ENCODE measurements around the gene CLASP1. TPM values are rescaled to one million over a fixed set of nuclear protein-coding genes. Genes with fewer than 3 reads are reported as not detected.
"Not testable (repeated sequence)": the region's sequence is repeated elsewhere in the genome, so short reads cannot be mapped to it uniquely, and the experiment has no call there.

The CLASP1 gene
- total and polyA plus RNA-seq, 4 donors, result 11.8 to 81.8 (median 40.3) TPM

DNA sequence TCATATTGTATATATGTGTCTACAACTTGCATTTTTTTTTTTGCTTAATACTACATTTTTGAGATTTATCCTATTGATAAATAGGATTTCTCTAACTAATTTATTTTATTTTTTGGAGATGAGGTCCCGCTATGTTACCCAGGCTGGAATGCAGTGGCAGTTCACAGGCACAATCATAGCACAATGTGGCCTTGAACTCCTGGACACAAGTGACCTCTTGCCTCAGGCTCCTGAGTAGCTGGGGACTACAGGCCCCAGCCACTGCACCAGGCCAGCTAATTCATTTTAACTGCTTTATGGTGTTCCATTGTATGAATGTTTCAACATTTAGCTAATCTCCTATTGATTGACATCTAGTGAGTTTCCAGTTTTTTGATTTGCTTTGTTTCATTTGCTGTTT, 16.8 kb upstream of the CLASP1 start:
- H3K27ac ChIP-seq (ENCODE audit: low read depth in 1 of 2, low read length in 2 of 2), result no peak overlapping the region
- intact Hi-C loops (cut with DNase I), result no loop called here
- 100% methylated on average over 1 of the region's 1 CpG for WGBS, 2 donors
- H3K4me3 ChIP-seq (ENCODE audit: low read length in 2 of 2), result no peak overlapping the region
- no peaks in the 10 kb centered on the region for H3K36me3 ChIP-seq (ENCODE audit: control insufficient read depth in 1 of 2, insufficient read depth in 2 of 2, low read length in 1 of 2)
- no peaks in the 10 kb centered on the region for H3K27me3 ChIP-seq (ENCODE audit: control insufficient read depth in 1 of 2, insufficient read depth in 2 of 2, low read length in 1 of 2)
- ATAC-seq (ENCODE audit: low FRiP score) (no peak), DNase-seq (no peak)
- H3K4me1 ChIP-seq (ENCODE audit: control insufficient read depth in 1 of 2, insufficient read depth in 2 of 2, low read length in 2 of 2), result no peaks in the 10 kb centered on the region
- no peaks in the 10 kb centered on the region for H3K9me3 ChIP-seq (ENCODE audit: control insufficient read depth, low read length)

DNA sequence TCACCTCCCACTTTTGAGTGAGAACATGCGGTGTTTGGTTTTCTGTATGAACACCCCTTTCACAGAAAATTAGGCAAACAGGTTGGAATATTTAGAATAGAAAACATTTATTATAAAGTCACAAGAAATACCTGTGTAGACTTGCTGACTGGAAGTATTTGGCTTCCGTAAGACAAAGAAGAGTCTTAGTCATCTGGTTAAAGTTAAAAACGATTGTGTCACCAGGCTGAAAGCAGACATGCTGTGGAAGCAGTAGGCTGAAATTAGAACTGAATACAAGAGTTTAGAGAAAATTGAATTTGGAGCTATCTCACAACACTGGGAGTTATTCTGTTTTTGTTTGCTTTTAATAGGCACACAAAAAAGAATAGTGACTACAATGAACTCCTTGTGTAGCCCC, 16.2 kb upstream of the CLASP1 start:
- Histone ChIP-seq H3K9me3 (ENCODE audit: control insufficient read depth, low read length) (no peaks in the 10 kb centered on the region), H3K4me3 (ENCODE audit: low read length in 2 of 2) (no peak overlapping the region), H3K27ac (ENCODE audit: low read depth in 1 of 2, low read length in 2 of 2) (no peak overlapping the region), H3K4me1 (ENCODE audit: control insufficient read depth in 1 of 2, insufficient read depth in 2 of 2, low read length in 2 of 2) (no peaks in the 10 kb centered on the region), H3K36me3 (ENCODE audit: control insufficient read depth in 1 of 2, insufficient read depth in 2 of 2, low read length in 1 of 2) (no peaks in the 10 kb centered on the region), H3K27me3 (ENCODE audit: control insufficient read depth in 1 of 2, insufficient read depth in 2 of 2, low read length in 1 of 2) (no peaks in the 10 kb centered on the region)
- ATAC-seq (ENCODE audit: low FRiP score) (no peak), DNase-seq (no peak)
- 77 to 78% methylated on average over 3 of the region's 3 CpGs for WGBS, 2 donors
- intact Hi-C loops (cut with DNase I), result no loop called here

DNA sequence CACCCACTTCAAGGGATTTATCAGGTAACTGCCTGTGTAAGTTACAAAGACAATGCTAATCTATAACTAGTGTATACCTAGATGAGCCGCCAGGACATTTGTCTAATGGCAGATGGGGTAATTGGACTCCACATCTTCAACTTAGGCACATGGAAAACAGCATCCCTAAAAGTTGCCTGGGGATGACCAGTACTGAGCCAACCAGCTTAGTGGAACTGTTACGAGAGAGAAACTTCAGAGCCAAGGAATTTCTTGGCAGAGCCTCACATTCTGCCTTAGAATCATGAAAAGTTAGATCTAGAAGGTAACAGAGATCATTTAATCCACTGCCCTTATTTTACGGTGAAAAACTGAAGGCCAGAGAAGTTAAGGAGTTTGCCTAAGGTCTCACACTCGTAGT, 15.5 kb upstream of the CLASP1 start:
- no peaks in the 10 kb centered on the region for H3K9me3 ChIP-seq (ENCODE audit: control insufficient read depth, low read length)
- no peak for DNase-seq
- intact Hi-C loops (cut with DNase I), result no loop called here
- no peaks in the 10 kb centered on the region for H3K4me1 ChIP-seq (ENCODE audit: control insufficient read depth in 1 of 2, insufficient read depth in 2 of 2, low read length in 2 of 2)
- H3K27ac ChIP-seq (ENCODE audit: low read depth in 1 of 2, low read length in 2 of 2), result no peak overlapping the region
- no peaks in the 10 kb centered on the region for H3K36me3 ChIP-seq (ENCODE audit: control insufficient read depth in 1 of 2, insufficient read depth in 2 of 2, low read length in 1 of 2)
- 50 to 52% methylated on average over 4 of the region's 4 CpGs for WGBS, 2 donors
- H3K4me3 ChIP-seq (ENCODE audit: low read length in 2 of 2), result no peak overlapping the region
- H3K27me3 ChIP-seq (ENCODE audit: control insufficient read depth in 1 of 2, insufficient read depth in 2 of 2, low read length in 1 of 2), result no peaks in the 10 kb centered on the region
- no peak for ATAC-seq (ENCODE audit: low FRiP score)

DNA sequence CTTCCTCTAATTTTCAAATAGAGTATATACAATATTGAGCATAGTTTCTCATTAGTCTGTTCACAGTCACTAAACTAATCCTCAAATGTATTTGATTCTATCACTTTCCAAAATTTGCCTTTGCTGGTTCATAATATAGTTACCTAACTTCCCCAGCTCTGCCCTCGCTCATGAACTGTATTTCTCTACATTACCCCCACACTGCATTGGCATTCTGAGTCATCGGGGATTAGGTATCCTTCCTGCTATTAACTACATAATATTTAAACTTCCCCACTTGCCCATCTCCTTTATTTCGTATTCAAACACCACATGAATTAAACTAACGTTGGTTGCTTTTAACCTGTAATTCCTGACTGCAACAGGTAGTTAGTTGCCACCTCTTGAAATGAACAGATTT, 14.8 kb upstream of the CLASP1 start:
- no peak overlapping the region for H3K4me3 ChIP-seq (ENCODE audit: low read length in 2 of 2)
- intact Hi-C loops (cut with DNase I), result no loop called here
- H3K4me1 ChIP-seq (ENCODE audit: control insufficient read depth in 1 of 2, insufficient read depth in 2 of 2, low read length in 2 of 2), result no peaks in the 10 kb centered on the region
- 92 to 94% methylated on average over 4 of the region's 4 CpGs for WGBS, 2 donors
- DNase-seq (no peak), ATAC-seq (ENCODE audit: low FRiP score) (no peak)
- H3K36me3 ChIP-seq (ENCODE audit: control insufficient read depth in 1 of 2, insufficient read depth in 2 of 2, low read length in 1 of 2), result no peaks in the 10 kb centered on the region
- no peak overlapping the region for H3K27ac ChIP-seq (ENCODE audit: low read depth in 1 of 2, low read length in 2 of 2)
- no peaks in the 10 kb centered on the region for H3K9me3 ChIP-seq (ENCODE audit: control insufficient read depth, low read length)
- H3K27me3 ChIP-seq (ENCODE audit: control insufficient read depth in 1 of 2, insufficient read depth in 2 of 2, low read length in 1 of 2), result no peaks in the 10 kb centered on the region

DNA sequence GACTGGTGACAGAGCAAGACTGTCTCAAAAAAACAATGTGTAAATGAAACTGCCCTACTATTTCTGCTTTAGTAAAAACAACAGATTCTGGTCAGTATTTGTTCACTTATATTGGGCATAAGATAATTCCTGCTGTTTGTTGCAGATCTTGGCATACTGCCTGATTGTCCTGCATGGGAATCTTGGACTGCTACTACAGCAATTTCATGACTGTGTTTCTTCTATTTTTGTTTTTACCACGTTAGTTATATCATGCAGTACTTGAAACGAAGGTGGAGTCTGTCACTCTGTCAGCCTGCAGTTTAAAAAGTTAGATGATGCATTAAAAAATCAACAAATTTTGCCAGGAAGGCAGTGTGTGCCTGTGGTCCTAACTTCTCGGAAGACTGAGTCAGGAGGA, 14.2 kb upstream of the CLASP1 start:
- WGBS, 2 donors, result 61 to 68% methylated on average over 3 of the region's 3 CpGs
- no peaks in the 10 kb centered on the region for H3K9me3 ChIP-seq (ENCODE audit: control insufficient read depth, low read length)
- H3K4me1 ChIP-seq (ENCODE audit: control insufficient read depth in 1 of 2, insufficient read depth in 2 of 2, low read length in 2 of 2), result no peaks in the 10 kb centered on the region
- DNase-seq (no peak), ATAC-seq (ENCODE audit: low FRiP score) (no peak)
- H3K36me3 ChIP-seq (ENCODE audit: control insufficient read depth in 1 of 2, insufficient read depth in 2 of 2, low read length in 1 of 2), result no peaks in the 10 kb centered on the region
- H3K4me3 ChIP-seq (ENCODE audit: low read length in 2 of 2), result no peak overlapping the region
- intact Hi-C loops (cut with DNase I), result no loop called here
- H3K27me3 ChIP-seq (ENCODE audit: control insufficient read depth in 1 of 2, insufficient read depth in 2 of 2, low read length in 1 of 2), result no peaks in the 10 kb centered on the region
- H3K27ac ChIP-seq (ENCODE audit: low read depth in 1 of 2, low read length in 2 of 2), result no peak overlapping the region

DNA sequence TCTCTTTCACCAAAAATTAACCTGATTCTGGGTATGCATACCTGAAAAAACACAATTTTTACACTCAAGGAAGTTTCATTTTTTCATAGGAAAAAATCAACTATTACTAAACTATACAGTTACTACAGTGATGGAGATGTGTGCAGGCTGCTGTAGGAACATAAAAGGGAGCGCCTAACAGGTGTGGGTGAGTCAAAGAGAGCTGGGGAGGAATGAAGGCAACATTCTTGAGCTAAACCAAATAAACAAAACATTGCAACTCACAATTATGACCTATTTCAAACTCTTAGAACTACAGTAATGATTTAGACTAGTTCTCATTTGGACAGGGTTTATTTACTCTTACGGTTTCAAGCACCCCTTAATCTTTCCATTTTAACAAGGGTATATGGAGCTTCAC, 13.4 kb upstream of the CLASP1 start:
- no peak for DNase-seq
- H3K36me3 ChIP-seq (ENCODE audit: control insufficient read depth in 1 of 2, insufficient read depth in 2 of 2, low read length in 1 of 2), result no peaks in the 10 kb centered on the region
- no peak overlapping the region for H3K4me3 ChIP-seq (ENCODE audit: low read length in 2 of 2)
- no peaks in the 10 kb centered on the region for H3K27me3 ChIP-seq (ENCODE audit: control insufficient read depth in 1 of 2, insufficient read depth in 2 of 2, low read length in 1 of 2)
- no peaks in the 10 kb centered on the region for H3K9me3 ChIP-seq (ENCODE audit: control insufficient read depth, low read length)
- WGBS, 2 donors, result 87 to 96% methylated on average over 2 of the region's 2 CpGs
- no peaks in the 10 kb centered on the region for H3K4me1 ChIP-seq (ENCODE audit: control insufficient read depth in 1 of 2, insufficient read depth in 2 of 2, low read length in 2 of 2)
- intact Hi-C loops (cut with DNase I), result no loop called here
- H3K27ac ChIP-seq (ENCODE audit: low read depth in 1 of 2, low read length in 2 of 2), result no peak overlapping the region
- no peak for ATAC-seq (ENCODE audit: low FRiP score)

DNA sequence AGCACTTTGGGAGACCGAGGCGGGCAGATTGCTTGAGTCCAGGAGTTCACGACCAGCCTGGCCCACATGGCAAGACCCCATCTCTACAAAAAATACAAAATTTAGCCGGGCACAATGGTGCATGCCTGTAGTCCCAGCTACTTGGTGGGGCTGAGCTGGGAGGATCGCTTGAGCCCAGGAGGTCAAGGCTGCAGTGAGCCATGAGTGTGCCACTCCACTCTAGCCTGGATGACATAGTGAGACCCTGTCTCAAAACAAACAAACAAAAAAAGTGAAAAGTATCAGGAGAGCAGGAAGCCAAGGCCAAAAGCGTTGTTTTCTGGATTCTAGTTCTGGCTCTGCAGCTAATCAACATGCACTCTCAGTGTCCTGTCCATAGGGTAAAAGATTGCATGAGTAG, 10.7 kb upstream of the CLASP1 start:
- DNase-seq (no peak), ATAC-seq (ENCODE audit: low FRiP score) (no peak)
- no peak overlapping the region for H3K4me3 ChIP-seq (ENCODE audit: low read length in 2 of 2)
- no peaks in the 10 kb centered on the region for H3K4me1 ChIP-seq (ENCODE audit: control insufficient read depth in 1 of 2, insufficient read depth in 2 of 2, low read length in 2 of 2)
- no peaks in the 10 kb centered on the region for H3K27me3 ChIP-seq (ENCODE audit: control insufficient read depth in 1 of 2, insufficient read depth in 2 of 2, low read length in 1 of 2)
- H3K27ac ChIP-seq (ENCODE audit: low read depth in 1 of 2, low read length in 2 of 2), result no peak overlapping the region
- H3K36me3 ChIP-seq (ENCODE audit: control insufficient read depth in 1 of 2, insufficient read depth in 2 of 2, low read length in 1 of 2), result no peaks in the 10 kb centered on the region
- H3K9me3 ChIP-seq (ENCODE audit: control insufficient read depth, low read length), result no peaks in the 10 kb centered on the region
- 87% methylated on average over 6 of the region's 6 CpGs for WGBS, 2 donors
- intact Hi-C loops (cut with DNase I), result no loop called here

DNA sequence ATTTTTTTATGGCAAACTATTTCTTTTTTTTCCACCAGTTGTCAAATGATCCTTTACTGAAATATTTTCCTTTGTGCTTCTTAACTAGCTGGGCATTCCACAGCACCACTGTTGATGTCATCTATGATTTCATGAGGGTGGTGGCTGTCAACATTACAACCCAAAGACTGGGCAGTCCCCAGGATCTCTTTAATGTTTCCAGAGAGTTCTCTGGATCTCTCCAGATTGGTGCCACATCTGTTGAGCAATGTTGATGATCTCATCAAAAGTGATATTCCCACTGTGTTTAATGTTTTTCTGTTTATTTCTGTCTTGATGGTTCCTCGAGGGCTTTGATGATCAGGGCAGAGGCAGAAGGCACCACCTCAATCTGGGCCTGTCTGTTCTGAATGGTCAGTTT, 9.1 kb upstream of the CLASP1 start:
- H3K27ac ChIP-seq (ENCODE audit: low read depth in 1 of 2, low read length in 2 of 2); H3K9me3 ChIP-seq (ENCODE audit: control insufficient read depth, low read length); H3K4me1 ChIP-seq (ENCODE audit: control insufficient read depth in 1 of 2, insufficient read depth in 2 of 2, low read length in 2 of 2); H3K4me3 ChIP-seq (ENCODE audit: low read length in 2 of 2); ATAC-seq (ENCODE audit: low FRiP score); DNase-seq; intact Hi-C loops (cut with DNase I); H3K36me3 ChIP-seq (ENCODE audit: control insufficient read depth in 1 of 2, insufficient read depth in 2 of 2, low read length in 1 of 2); H3K27me3 ChIP-seq (ENCODE audit: control insufficient read depth in 1 of 2, insufficient read depth in 2 of 2, low read length in 1 of 2): not testable (repeated sequence)
- WGBS, 2 donors, result 85 to 86% methylated on average over 1 of the region's 1 CpG

DNA sequence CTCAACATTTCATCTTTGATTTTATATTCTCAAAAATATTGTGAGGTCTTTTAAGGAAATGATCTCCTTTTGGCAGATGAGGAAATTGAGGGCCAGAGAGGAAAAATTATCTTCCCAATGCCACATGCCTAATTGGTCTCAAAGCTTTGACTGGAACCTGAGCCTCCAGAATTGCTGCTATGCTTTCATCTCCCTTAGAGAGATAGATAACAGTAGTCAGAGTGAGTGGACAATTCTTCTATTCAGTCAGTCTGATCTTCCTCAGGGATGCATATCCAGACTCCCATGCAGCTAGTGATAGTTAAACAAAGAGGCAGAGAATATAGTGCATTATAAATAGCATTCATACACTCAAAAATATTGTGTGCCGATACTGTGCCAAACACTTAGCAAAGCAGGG, 3.8 kb upstream of the CLASP1 start:
- no peaks in the 10 kb centered on the region for H3K9me3 ChIP-seq (ENCODE audit: control insufficient read depth, low read length)
- no peaks in the 10 kb centered on the region for H3K36me3 ChIP-seq (ENCODE audit: control insufficient read depth in 1 of 2, insufficient read depth in 2 of 2, low read length in 1 of 2)
- no peak overlapping the region for H3K4me3 ChIP-seq (ENCODE audit: low read length in 2 of 2)
- intact Hi-C loops (cut with DNase I), result loop anchor here in 1 of 2 donors (5.0 kb wide), 1 partner anchor 39 kb away; no protein-coding TSS in a partner anchor
- no peaks in the 10 kb centered on the region for H3K27me3 ChIP-seq (ENCODE audit: control insufficient read depth in 1 of 2, insufficient read depth in 2 of 2, low read length in 1 of 2)
- H3K4me1 ChIP-seq (ENCODE audit: control insufficient read depth in 1 of 2, insufficient read depth in 2 of 2, low read length in 2 of 2), result peaks cover 0 to 2% of the 10 kb centered on the region in 2 donors
- DNase-seq (no peak), ATAC-seq (ENCODE audit: low FRiP score) (no peak)
- no peak overlapping the region for H3K27ac ChIP-seq (ENCODE audit: low read depth in 1 of 2, low read length in 2 of 2)
- 14 to 20% methylated on average over 1 of the region's 1 CpG for WGBS, 2 donors

Data from aorta (tissue), 5 donors.